NCI-H128 (cell line): ENCODE results near the gene ZPBP2.
"Not testable (repeated sequence)": the region's sequence is repeated elsewhere in the genome, so short reads cannot be mapped to it uniquely, and the experiment has no call there.

ENCODE experiments used
- DNase-seq: peaks from one replicate; lab custom pipeline; 2025; ENCODE audit not compliant: unreplicated experiment; lab: John Stamatoyannopoulos, UW

The ZPBP2 gene

DNA sequence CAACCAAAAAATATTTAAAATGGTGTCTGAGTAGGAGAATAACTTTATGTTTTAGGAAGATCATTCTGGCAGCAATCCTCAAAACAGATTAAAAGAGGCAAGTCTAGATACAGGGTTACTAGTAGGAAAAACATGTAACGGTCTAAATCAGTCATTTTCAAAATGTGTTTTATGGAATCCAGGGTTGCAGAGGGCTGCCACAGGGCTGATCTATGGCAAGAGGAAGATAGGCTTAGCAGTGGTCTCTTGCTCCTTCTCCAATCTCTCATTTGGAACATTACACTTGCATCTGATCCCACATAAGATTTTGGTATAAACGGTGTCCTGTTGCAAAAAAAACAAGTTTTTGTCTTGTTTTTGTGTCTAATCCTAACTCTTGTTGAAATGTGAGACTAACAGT is 13.1 kb upstream of the ZPBP2 start:
- no peak for DNase-seq

DNA sequence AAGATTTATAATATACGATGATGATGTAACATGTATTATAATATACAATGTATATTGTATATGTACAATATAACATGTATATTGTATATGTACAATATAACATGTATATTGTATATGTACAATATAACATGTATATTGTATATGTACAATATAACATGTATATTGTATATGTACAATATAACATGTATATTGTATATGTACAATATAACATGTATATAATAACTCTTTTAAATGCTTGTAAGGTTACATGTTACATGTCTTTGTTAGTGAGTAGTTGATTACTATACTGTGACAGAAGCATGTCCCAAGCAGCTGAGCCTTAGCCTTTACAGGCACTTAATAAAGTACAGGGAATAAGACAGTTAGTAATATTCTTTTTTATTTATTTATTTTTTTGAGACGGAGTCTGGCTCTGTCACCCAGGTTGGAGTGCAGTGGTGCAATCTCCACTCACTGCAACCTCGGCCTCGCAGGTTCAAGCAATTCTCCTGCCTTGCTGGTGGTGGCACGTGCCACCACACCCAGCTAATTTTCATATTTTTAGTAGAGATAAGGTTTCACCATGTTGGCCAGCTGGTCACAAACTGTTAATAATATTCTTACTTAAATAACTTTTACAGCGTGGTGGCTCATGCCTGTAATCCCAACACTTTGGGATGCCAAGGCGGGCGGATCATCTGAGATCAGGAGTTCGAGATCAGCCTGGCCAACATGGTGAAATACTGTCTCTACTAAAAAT is 11.9 kb upstream of the ZPBP2 start:
- not testable (repeated sequence) for DNase-seq

DNA sequence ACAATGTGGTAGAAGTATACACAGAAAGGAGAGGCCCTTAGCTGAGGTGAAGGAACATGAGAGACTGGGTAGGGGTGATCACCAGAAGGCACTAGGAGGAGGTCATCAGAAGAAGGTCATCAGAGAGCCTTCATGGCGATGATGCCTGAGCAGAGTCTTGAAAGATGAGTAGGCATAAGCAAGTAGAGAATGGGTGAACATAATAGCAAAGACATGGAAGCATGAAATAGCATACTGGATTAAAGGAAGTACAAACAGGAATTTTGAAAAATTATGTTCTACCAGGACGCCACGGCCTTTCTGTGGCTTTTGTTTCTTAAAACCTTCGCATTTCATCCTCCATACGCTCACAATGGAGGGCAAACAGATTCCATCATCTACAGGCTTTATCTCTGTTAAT is 6.8 kb upstream of the ZPBP2 start:
- DNase-seq: no peak

DNA sequence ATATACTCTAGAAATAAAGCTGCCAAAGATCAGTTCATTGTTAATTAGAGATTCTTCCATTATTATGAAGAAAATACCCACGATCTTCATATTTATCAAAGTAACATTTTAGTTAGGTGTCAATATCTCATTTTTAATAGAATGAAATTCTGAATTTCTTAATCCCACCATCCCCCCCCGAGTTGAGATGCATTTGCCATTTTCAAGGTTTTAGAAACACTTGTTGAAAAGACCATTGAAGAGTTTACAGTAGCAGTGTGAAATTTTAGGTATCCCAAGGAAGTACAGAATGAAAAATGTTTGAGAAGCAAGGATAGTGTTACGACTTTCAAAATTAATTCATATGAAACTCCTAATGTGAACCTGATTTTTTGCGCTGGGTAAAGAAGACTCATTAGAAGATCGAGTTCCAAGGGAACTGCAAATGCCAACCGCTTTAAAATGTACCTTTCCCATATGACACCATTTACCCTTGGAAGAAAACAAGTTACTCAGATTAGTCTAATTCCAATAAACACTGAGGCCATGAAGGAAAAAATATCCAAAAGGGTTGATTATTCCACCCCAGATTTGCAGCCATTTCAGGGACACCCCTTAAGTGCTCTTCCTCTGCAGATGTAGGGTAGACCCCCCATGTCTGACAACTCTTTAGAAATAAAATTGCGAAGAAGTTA is 4.6 kb upstream of the ZPBP2 start:
- DNase-seq: no peak

GRCh38 chr17:39863918-39864746 is 3.9 kb upstream of the ZPBP2 start, which contains the start of gene IKZF3:
Gene IKZF3, minus strand, starts transcription at chr17:39864312. Its CDS starts 186 bp downstream, at chr17:39864126.
- DNase-seq: peak; percentile 14

DNA sequence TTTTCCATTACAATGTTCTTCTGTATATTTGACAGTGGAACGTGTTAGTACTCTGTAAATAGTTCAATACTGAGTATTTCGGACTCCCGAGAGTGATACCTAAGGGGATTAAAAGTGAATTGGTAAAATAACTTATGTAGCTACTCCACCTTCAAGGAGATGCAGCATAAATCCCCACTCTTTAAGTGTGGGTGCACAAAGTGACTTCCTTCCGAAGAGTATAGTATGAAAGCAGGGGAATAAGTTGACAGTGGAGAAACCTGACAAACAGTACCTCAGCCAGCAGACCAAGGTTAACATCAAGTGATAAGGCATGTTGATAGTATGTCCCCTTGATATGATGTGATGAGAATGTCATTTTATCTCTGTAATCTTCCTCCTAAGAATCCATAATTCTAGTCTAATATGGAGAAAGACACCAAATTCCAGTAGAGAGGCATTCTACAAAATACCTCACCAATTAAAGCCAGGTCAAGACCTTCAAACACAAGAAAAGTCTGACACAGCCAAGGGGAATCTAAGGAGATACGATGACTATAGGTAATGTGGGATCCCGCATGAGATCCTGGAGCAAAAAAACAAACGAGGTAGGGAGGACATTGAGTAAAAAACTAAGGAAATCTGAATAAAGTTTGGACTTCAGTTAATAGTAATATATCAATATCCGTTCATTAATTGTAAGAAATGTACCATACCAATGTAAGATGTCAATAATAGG is 1.8 kb upstream of the ZPBP2 start:
- no peak for DNase-seq

DNA sequence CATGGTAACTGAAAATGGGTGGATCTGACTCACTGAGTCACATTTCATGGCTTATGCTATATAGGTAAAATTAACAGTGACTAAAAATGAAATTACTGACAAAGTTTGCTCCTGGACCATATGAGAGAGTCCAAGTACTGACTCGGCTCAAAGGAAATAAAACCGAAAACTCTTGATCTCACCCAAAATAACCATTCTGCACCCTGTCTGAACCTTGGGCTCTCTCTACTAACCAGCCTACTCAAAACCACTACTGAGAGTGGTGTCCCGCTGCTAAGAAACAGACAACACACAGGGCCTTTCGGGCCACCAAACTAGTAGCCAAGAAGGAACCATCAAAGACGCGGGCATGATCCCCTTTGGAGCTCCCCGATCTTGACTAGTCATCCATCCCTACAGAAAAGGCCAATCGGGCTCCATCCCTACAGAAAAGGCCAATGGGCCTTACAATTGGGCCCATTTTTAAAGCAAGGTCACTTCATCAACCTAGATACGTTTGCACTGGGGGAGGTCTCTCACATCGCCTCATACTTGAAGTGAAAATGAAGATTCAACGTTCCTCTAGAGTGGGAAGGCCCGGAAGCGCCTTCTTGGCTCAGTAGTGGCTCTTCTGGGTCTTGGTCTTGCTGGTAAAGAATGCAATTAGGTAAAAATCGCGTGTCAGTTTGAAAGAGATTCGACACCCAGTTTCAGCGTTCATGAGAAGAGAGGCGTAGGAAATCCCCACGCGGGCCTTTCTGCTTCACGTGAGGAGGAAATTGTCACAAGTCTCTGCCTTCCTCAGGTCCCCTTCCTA is 720 bp upstream of the ZPBP2 start:
- DNase-seq: no peak

- DNase-seq: no peak
Measured at GRCh38 chr17:39868554-39868942, 546 bp downstream of the ZPBP2 start.

GRCh38 chr17:39870776-39871175 is 2.8 kb downstream of the ZPBP2 start:
- no peak for DNase-seq

- no peak for DNase-seq
Measured at GRCh38 chr17:39871801-39872200, 3.8 kb downstream of the ZPBP2 start.

GRCh38 chr17:39872751-39873150 is 4.7 kb downstream of the ZPBP2 start:
- no peak for DNase-seq

DNA sequence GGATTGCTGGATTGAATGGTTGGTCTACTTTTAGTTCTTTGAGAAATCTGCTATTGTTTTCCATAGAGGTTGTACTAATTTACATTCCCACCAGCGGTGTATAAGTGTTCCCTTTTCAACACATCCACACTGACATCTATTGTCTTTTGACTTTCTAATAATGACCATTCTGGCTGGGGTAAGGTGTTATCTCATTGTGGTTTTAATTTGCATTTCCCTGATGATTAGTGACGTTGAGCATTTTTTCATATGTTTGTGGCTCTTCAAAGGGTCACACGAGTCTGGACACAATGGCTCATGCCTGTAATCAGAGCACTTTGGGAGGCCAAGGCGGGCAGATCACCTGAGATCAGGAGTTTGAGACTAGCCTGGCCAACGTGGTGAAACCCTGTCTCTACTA is 18.1 kb downstream of the ZPBP2 start:
- not testable (repeated sequence) for DNase-seq

GRCh38 chr17:39887078-39887477 is 19.1 kb downstream of the ZPBP2 start:
- no peak for DNase-seq

GRCh38 chr17:39889200-39889599 is 21.2 kb downstream of the ZPBP2 start:
- DNase-seq: no peak

DNA sequence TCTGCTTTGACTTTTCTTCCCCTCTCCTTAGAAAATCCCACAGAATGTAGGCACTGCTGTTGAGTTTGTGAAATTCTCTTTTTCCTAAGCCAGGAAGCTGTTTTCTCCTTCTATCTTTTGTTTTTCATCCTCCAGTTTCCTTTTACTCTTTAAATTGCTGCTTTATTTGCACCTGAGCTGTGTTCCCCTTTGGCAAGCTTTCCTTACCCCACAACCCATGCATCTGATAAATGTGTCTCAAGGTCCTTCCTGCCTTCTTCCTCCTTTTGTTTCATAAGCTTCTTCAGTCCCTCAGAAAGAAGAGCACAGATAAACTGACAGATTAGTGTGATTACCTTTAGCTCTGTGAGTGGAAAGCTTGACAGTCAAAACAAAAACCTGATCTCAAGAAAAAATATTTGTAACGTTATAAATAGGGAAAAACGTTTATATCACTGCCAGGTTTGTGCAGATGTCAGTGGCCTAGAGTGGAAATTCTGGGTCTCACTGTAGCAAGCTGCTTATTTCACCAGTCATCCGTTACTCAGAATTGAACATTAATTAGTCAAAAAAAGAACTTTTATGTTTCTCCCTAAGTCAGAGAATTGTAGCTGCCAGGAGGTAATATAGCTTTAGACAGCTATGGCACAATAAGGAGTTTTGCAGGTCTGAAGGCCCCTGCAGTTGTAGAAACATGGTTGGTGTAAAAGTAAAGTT is 26.8 kb downstream of the ZPBP2 start:
- no peak for DNase-seq

GRCh38 chr17:39898088-39898487 is 30.1 kb downstream of the ZPBP2 start:
- no peak for DNase-seq

- DNase-seq: no peak
Measured at GRCh38 chr17:39899215-39899614, 31.2 kb downstream of the ZPBP2 start.

DNA sequence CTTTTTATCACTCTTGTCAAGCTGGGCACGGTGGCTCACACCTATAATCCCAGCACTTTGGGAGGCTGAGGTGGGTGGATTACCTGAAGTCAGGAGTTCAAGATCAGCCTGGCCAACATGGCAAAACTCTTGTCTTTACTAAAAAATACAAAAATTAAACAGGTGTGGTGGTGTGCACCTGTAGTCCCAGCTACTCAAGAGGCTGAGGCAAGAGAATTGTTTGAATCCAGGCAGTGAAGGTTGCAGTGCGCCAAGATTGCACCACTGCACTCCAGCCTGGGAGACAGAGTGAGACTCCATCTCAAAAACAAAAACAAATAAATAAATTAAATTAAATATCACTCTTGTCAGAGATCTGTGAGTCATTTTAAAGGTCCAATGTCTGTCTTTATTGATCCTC is 34.0 kb downstream of the ZPBP2 start:
- DNase-seq: not testable (repeated sequence)

GRCh38 chr17:39903158-39903884 is 35.3 kb downstream of the ZPBP2 start:
- no peak for DNase-seq
